DOHH2 (cell line): ENCODE results near the gene ADK.

Source experiments
- CTCF ChIP-seq: fragments of 200-600 bp; sonication (generic); IDR thresholded peaks from one replicate; pipeline ENCODE4 v1.5.1; 2014; ENCODE audit warnings: antibody characterized with exemption, mild to moderate bottlenecking, low read depth, low read length; ENCODE audit not compliant: poor library complexity, severe bottlenecking
- EZH2phosphoT487 ChIP-seq: fragments of 200-600 bp; sonication (generic); IDR thresholded peaks from 2 replicates; pipeline ENCODE4 v1.6.1; 2017; ENCODE audit warnings: borderline replicate concordance, mild to moderate bottlenecking, antibody characterized with exemption, low read length, moderate library complexity, mixed read lengths

- no peak for TF ChIP-seq CTCF
- TF ChIP-seq EZH2phosphoT487: no peak
Measured at GRCh38 chr10:74120911-74121310, 30.1 kb upstream of the ADK start.
